ENCODE data around the gene ARL13A.

Gene ARL13A

GRCh38 chrX:101022020-101022419 is 52.5 kb downstream of the ARL13A start:
- Histone ChIP-seq H3K36me3 (ENCODE audit: control insufficient read depth in 5 of 5, insufficient read depth in 5 of 5, low read length in 5 of 5) (peaks cover 13 to 48% (median 21%) of the 10 kb centered on the region in 5 donors), H3K9me3 (ENCODE audit: control insufficient read depth in 5 of 5, low read length in 5 of 5) (peaks cover 0 to 2% (median 0%) of the 10 kb centered on the region in 5 donors), H3K4me1 (ENCODE audit: control insufficient read depth in 5 of 5, insufficient read depth in 5 of 5, low read length in 5 of 5) (no peaks in the 10 kb centered on the region), H3K9ac (ENCODE audit: low read length in 5 of 5) (no peak overlapping the region), H3K27ac (ENCODE audit: low read depth, low read length) (no peak overlapping the region), H3K4me3 (ENCODE audit: low read depth in 1 of 5, low read length in 5 of 5) (no peak overlapping the region), H3K27me3 (ENCODE audit: control insufficient read depth in 5 of 5, insufficient read depth in 4 of 5, low read length in 5 of 5) (peaks cover 0 to 10% (median 0%) of the 10 kb centered on the region in 5 donors)

GRCh38 chrX:101025126-101025525 is 55.6 kb downstream of the ARL13A start:
- Histone ChIP-seq H3K9me3 (ENCODE audit: control insufficient read depth in 5 of 5, low read length in 5 of 5) (no peaks in the 10 kb centered on the region), H3K27me3 (ENCODE audit: control insufficient read depth in 5 of 5, insufficient read depth in 4 of 5, low read length in 5 of 5) (peaks cover 0 to 6% (median 0%) of the 10 kb centered on the region in 5 donors), H3K4me3 (ENCODE audit: low read depth in 1 of 5, low read length in 5 of 5) (no peak overlapping the region), H3K27ac (ENCODE audit: low read depth, low read length) (no peak overlapping the region), H3K4me1 (ENCODE audit: control insufficient read depth in 5 of 5, insufficient read depth in 5 of 5, low read length in 5 of 5) (no peaks in the 10 kb centered on the region), H3K36me3 (ENCODE audit: control insufficient read depth in 5 of 5, insufficient read depth in 5 of 5, low read length in 5 of 5) (peaks cover 6 to 46% (median 17%) of the 10 kb centered on the region in 5 donors), H3K9ac (ENCODE audit: low read length in 5 of 5) (no peak overlapping the region)

GRCh38 chrX:101028562-101028961 is 59.1 kb downstream of the ARL13A start:
- Histone ChIP-seq H3K9ac (ENCODE audit: low read length in 5 of 5) (no peak overlapping the region), H3K27me3 (ENCODE audit: control insufficient read depth in 5 of 5, insufficient read depth in 4 of 5, low read length in 5 of 5) (peaks cover 0 to 3% (median 0%) of the 10 kb centered on the region in 5 donors), H3K4me3 (ENCODE audit: low read depth in 1 of 5, low read length in 5 of 5) (no peak overlapping the region), H3K27ac (ENCODE audit: low read depth, low read length) (no peak overlapping the region), H3K9me3 (ENCODE audit: control insufficient read depth in 5 of 5, low read length in 5 of 5) (no peaks in the 10 kb centered on the region), H3K36me3 (ENCODE audit: control insufficient read depth in 5 of 5, insufficient read depth in 5 of 5, low read length in 5 of 5) (peaks cover 0 to 29% (median 7%) of the 10 kb centered on the region in 5 donors), H3K4me1 (ENCODE audit: control insufficient read depth in 5 of 5, insufficient read depth in 5 of 5, low read length in 5 of 5) (no peaks in the 10 kb centered on the region)

- no peak overlapping the region for H3K9ac ChIP-seq (ENCODE audit: low read length in 5 of 5)
- H3K27me3 ChIP-seq (ENCODE audit: control insufficient read depth in 5 of 5, insufficient read depth in 4 of 5, low read length in 5 of 5), result peaks cover 0 to 3% (median 0%) of the 10 kb centered on the region in 5 donors
- H3K27ac ChIP-seq (ENCODE audit: low read depth, low read length), result no peak overlapping the region
- no peak overlapping the region for H3K4me3 ChIP-seq (ENCODE audit: low read depth in 1 of 5, low read length in 5 of 5)
- H3K36me3 ChIP-seq (ENCODE audit: control insufficient read depth in 5 of 5, insufficient read depth in 5 of 5, low read length in 5 of 5), result peaks cover 0 to 24% (median 7%) of the 10 kb centered on the region in 5 donors
- H3K4me1 ChIP-seq (ENCODE audit: control insufficient read depth in 5 of 5, insufficient read depth in 5 of 5, low read length in 5 of 5), result no peaks in the 10 kb centered on the region
- H3K9me3 ChIP-seq (ENCODE audit: control insufficient read depth in 5 of 5, low read length in 5 of 5), result no peaks in the 10 kb centered on the region
Observed at GRCh38 chrX:101029665-101030064, 60.2 kb downstream of the ARL13A start.

GRCh38 chrX:101037231-101037630 is 67.7 kb downstream of the ARL13A start:
- H3K27ac ChIP-seq (ENCODE audit: low read depth, low read length), result no peak overlapping the region
- no peaks in the 10 kb centered on the region for H3K4me1 ChIP-seq (ENCODE audit: control insufficient read depth in 5 of 5, insufficient read depth in 5 of 5, low read length in 5 of 5)
- no peak overlapping the region for H3K9ac ChIP-seq (ENCODE audit: low read length in 5 of 5)
- no peaks in the 10 kb centered on the region for H3K9me3 ChIP-seq (ENCODE audit: control insufficient read depth in 5 of 5, low read length in 5 of 5)
- no peak overlapping the region for H3K4me3 ChIP-seq (ENCODE audit: low read depth in 1 of 5, low read length in 5 of 5)
- H3K36me3 ChIP-seq (ENCODE audit: control insufficient read depth in 5 of 5, insufficient read depth in 5 of 5, low read length in 5 of 5), result peaks cover 15 to 46% (median 19%) of the 10 kb centered on the region in 5 donors
- no peaks in the 10 kb centered on the region for H3K27me3 ChIP-seq (ENCODE audit: control insufficient read depth in 5 of 5, insufficient read depth in 4 of 5, low read length in 5 of 5)

DNA sequence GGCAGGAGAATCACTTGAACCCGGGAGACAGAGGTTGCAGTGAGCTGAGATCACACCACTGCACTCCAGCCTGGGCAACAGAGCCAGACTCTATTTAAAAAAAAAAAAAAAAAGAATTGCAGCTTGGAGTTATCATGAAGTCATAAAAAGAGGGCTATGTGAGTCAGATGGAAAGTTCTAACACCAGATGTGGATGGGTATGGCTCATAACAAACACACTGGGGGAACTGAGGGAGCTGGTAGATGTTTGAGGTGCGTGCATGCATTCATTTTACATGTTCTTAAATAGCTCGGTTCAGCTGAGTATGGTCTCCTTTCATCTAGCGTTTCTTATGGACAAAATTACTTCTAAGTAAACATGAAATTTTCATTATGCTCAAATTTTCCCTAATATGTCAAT is 70.7 kb downstream of the ARL13A start:
- Histone ChIP-seq H3K36me3 (ENCODE audit: control insufficient read depth in 5 of 5, insufficient read depth in 5 of 5, low read length in 5 of 5) (peaks cover 13 to 43% (median 18%) of the 10 kb centered on the region in 5 donors), H3K27ac (ENCODE audit: low read depth, low read length) (no peak overlapping the region), H3K9me3 (ENCODE audit: control insufficient read depth in 5 of 5, low read length in 5 of 5) (no peaks in the 10 kb centered on the region), H3K9ac (ENCODE audit: low read length in 5 of 5) (no peak overlapping the region), H3K4me1 (ENCODE audit: control insufficient read depth in 5 of 5, insufficient read depth in 5 of 5, low read length in 5 of 5) (no peaks in the 10 kb centered on the region), H3K4me3 (ENCODE audit: low read depth in 1 of 5, low read length in 5 of 5) (no peak overlapping the region), H3K27me3 (ENCODE audit: control insufficient read depth in 5 of 5, insufficient read depth in 4 of 5, low read length in 5 of 5) (no peaks in the 10 kb centered on the region)
